Measurements from ENCODE around the gene OVCA2.

The OVCA2 gene

DNA sequence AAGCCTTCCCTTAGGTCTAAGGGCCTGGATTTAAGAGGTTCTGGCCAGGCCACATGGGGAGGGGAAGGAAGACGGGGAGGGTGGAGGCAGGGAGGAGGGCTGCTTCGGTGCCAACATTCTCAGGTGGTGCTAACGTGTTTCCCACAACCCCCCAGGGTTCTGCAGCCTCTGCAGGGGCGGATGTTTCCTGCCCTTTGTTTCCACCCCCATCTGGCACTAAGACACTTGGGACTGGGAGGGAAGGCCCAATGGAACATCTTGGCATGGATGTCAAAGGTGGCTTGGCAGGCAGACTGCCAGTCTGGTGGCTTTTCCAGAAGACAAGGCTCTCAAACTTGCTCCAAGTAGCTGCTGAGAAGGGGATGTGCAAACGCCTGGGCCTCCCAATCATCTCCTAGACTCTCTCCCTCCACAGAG lies 25.8 kb downstream of the OVCA2 start:
- peak; percentile 91 for DNase-seq

DNA sequence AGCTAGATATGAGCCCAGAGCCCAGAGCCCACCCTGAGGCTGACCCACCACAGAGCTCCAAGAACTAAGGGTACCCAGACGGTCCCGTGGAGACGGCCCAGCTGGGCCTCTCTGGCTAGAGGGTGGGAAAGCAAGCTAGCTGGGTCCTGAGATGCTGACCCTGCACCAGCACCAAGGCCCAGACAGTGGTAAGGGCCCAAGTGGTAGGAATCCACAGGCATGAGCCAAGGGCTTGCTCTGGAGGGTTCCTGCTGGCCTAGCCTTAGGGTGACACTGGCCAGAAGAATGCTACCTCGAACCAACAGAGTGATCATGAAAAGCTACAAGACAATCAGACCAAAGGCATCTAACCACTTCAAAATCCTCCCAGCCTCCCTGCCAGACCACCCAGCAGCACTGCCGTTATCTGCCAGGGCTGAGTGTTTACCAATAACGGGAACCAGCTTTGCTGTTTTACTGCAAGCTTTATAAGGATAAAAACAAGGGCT lies 26.3 kb downstream of the OVCA2 start:
- DNase-seq = peak; percentile 38

- DNase-seq = peak; percentile 92
Measured at GRCh38 chr17:2068519-2069051, 26.8 kb downstream of the OVCA2 start.

- no peak for DNase-seq
Measured at GRCh38 chr17:2070241-2071023, 28.6 kb downstream of the OVCA2 start.

- no peak for DNase-seq
Measured at GRCh38 chr17:2071024-2071385, 29.2 kb downstream of the OVCA2 start.

DNA sequence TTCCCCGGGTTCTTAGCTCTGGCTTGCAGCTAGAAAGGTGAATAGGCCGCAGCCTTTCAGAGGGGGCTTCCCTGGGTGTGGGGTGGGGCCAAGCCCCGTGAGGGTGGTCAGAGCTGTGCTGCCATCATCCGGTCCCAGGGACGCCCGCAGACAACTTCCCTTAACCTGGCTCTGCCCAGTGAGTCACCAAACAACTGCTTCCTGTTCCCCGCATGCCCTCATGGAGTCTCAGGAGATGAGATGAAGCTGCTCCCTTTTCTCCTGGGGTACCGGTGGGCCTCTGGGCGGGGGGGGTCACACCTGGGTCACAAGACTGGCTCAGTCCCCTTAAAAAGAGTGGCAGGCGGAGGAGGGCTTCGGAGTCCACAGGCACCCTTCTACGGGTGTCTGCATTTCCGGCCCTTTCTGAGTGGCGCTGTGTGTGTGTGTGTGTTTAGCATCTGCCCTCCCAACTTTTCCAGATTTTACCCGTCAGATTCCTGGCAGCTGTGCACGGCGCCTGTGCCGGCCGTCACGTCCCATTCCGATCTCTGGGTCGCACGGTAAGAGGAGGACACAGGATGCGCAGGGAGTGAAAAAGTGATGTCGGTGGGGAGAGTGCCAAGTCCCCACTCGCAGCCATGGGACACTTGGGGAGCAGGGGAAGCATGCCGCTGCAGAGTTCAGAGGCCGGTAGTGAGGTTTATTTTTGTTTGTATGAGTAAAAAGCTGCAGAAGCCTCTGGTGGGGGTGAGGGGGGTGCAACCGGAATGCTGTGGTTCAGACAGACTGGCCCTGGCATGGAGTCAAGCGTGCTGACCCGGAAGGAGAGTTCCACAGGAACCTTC lies 29.8 kb downstream of the OVCA2 start:
- DNase-seq = no peak

- DNase-seq = no peak
Measured at GRCh38 chr17:2074919-2075318, 33.1 kb downstream of the OVCA2 start.

GRCh38 chr17:2075336-2076086 lies 33.7 kb downstream of the OVCA2 start:
- DNase-seq = peak; percentile 87

DNA sequence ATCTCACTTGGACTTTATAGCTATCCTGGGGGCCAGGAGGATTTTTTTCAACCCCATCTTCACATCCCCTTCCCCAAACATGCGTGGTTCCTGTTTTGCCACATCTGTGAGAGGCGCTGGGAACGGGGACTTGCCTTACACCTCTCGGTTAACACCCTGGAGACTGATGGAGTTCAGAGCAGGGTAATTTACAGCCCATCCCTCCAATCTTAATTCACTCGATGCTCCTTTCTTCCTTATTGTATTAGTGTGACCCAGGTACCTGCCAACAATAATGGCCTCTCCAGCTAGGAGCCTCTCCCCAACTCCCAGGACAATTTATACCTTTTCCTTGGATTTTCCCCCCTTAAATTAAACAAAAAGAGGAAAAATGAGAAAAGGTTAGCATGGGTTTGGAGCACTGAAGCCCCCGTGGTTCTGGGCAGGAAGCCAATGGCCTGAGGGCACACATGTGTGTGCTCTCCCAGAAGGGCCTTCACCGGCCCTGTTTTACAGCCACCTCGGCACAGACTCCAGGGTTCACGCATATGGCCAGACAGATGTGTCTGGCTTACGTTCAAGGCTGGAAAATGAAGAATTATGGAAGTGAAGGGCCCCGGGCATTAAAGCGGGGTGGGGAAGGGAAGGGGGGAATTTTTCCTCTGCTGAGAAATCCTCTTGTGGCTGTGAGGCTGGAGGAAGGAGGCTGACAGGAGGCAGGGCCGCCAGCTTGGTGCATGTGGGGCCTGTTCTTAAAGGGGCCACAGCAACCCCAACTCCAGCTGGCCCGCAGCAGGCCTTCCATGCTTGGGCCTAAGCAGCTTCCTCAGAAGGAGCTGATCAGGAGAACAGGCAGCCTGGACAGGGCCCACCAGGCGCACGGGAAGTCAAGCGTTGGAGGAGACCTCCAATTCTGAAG lies 34.5 kb downstream of the OVCA2 start:
- DNase-seq = peak; percentile 94

GRCh38 chr17:2077040-2077439 lies 35.2 kb downstream of the OVCA2 start:
- DNase-seq = no peak

- DNase-seq = no peak
Measured at GRCh38 chr17:2081564-2081963, 39.7 kb downstream of the OVCA2 start.

- no peak for DNase-seq
Measured at GRCh38 chr17:2082003-2082781, 40.4 kb downstream of the OVCA2 start.

DNA sequence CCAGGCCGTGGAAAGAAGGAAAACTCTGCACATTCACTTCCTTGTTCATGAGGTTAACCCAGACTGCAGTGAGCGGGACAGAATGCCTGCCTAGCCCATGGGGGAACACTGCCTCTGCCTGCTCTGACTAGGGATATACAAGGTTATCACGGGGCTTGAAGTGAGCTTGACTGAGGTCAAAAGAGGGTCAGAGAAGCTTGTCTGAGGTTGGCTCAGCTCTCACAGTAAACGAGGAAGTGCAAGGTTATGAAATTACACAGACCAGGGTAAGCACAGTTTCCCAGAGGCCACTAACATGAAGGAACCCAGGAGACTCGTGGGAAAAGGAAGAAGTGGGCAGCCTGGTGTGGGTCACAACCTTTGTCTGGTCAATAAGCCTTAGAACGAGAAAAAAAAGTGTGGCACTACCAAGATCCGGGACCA lies 41.8 kb downstream of the OVCA2 start:
- DNase-seq = no peak

GRCh38 chr17:2084036-2084765 lies 42.4 kb downstream of the OVCA2 start:
- DNase-seq = peak; percentile 32

GRCh38 chr17:2084766-2085647 lies 43.2 kb downstream of the OVCA2 start:
- peak; percentile 62 for DNase-seq

DNA sequence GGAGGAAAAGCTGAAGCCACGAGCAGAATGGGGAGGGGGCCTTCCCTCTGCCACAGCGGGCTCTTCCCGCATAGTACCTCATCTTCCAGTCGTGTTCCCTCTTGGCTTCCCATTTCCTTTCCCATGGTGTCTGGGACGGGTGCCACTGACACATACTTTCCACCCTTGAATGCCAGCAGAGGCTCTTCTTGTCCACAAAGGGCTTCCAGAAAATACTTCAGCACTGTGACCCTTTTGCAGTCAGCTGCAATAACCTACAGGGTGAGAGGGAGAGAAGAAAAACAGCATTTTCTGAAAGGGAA lies 43.8 kb downstream of the OVCA2 start:
- no peak for DNase-seq

GRCh38 chr17:2086306-2086705 lies 44.5 kb downstream of the OVCA2 start:
- DNase-seq = no peak

- DNase-seq = no peak
Measured at GRCh38 chr17:2087597-2088211, 45.9 kb downstream of the OVCA2 start.

DNA sequence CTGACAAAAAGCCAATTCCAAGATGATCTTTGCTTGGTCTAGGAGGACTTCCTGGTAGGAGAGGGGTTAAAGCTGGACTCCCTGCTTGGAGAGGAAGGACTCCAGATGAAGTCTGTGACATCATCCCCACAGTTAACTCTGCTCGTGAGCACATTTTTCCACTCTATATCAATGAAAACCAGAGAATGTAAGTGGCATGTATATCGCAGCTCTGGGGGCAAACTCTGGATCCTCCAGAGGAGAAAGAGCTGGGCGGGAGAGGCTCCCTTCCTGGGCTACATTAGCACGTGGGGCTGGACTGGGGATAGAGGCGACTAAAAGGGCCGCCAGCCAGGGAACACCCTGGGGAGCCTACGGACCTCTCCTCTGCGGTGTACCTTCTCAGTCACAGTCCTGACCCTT lies 47.2 kb downstream of the OVCA2 start:
- no peak for DNase-seq

Measured in NCI-H69 (cell line).